H4 (cell line): ENCODE results near the gene SLIT3. TPM values are rescaled to one million over a fixed set of nuclear protein-coding genes. Genes with fewer than 3 reads are reported as not detected.

Source experiments
- DNase-seq: peaks from one replicate; pipeline ENCODE4 v3.0.0-alpha.2; 2015; ENCODE audit warnings: low spot score
- total RNA-seq: library from RNA; depleted of rRNA; stranded (reverse); fragments of >200 nt; shearing (Covaris generic); gene quantifications from 2 replicates; pipeline ENCODE4 v1.2.3, GENCODE V29; 2014

Gene SLIT3
- total RNA-seq, 1 experiment from 2014 or later, result 0.58 TPM

DNA sequence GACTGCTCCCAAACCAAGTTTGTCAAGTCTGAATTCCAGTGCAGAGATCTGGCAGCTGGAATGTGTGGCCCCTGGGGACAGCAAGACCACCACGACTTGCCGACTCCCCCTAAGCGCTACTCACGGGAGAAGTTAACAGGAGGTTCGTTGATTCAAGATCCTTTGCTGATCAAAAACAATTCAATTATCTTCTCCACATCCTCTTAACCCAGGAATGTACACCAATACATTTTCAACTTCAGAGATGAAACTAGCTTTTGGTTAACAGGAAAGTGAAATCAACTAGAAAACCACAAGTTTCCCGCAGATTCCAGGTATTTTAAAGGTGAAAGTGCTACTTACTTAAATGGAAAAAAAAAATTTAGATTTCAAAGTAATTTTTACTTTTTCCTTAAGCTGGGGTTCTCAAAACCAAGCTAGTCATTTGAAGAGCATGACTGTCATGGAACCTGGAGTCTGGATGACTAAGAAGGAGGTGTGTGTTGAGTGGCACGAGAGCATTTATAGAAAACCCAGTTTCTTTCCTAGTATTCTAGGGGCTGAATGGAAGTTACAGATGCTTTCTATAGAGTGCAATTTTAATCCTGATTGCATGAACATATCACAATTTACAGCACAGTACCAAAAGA lies 464.2 kb downstream of the SLIT3 start:
- DNase-seq, result no peak

DNA sequence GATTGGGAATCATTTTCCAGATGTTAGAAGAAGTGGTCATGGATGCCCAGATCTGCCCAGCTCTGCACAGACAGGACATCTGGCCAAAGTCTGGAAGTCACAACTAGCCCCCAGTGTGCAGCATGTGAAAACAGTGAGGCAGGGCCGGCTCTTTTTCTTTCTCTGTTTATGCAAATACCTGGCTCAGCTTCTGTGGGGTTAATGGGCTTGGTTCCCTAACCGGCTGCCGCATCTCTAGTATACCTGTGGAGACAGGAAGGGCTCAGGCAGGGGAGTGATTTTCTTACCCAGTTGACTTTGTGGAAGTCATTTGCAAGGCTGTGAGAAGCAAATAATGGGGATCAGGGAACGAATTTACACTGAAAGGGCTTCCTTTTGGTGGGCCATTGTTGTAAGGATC lies 467.0 kb downstream of the SLIT3 start:
- no peak for DNase-seq

DNA sequence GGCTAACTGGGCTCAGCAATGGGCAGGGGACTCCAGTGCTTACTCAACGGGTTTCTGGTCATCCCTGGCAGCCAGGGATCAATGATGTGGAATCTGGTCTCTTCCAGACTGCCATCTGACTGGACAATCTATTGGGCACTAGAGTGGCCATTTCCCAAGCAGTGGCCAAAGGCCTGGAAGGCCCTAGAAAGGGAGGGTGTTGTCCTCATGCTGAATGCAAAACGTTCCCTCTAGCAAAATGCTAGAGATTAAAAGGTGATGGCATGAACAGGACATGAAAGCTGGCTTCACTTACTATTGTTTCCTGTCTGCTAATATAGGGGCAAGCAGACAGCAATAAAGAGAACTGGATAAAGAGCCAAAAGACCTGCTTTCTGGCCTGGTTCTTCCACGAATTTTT lies 467.6 kb downstream of the SLIT3 start:
- no peak for DNase-seq

DNA sequence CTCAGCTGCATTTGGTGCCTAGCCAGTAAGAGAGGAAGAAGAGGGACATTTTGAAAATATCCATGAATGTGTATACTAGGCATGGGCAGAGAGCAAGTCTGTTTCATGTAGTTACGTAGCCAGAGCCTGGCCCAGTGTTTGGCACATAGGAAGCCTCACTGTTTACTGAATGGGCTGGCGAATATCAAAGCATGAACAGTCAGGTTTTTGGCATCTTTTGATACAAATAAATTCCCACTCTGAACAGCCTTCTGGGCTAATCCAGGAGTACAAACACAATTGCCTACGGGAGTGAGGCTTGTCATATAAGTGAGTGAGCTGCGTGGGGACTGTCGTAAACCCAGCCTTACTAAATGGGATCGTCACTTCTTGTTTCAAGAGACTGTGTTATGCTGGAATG lies 468.6 kb downstream of the SLIT3 start:
- no peak for DNase-seq

DNA sequence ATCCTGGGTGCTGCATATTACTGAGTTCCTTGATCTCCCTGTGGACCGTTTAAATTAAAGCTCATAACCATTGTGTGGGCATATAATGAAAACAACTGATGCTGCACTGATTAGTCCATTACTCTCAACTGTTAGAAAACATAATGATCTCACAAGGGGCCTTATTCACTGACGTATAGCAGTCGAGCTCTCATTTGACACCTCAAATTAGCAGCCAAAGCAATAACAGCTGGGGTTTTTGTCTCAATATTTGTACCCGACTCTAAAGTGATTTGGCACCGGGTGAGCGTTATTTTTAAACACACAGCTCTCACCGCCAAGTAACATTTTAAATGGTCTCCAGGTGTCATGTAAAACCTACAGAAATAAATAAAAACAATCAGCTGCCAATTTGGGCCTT lies 469.6 kb downstream of the SLIT3 start:
- DNase-seq, result no peak

GRCh38 chr5:168830833-168831232 lies 470.1 kb downstream of the SLIT3 start:
- DNase-seq, result no peak

DNA sequence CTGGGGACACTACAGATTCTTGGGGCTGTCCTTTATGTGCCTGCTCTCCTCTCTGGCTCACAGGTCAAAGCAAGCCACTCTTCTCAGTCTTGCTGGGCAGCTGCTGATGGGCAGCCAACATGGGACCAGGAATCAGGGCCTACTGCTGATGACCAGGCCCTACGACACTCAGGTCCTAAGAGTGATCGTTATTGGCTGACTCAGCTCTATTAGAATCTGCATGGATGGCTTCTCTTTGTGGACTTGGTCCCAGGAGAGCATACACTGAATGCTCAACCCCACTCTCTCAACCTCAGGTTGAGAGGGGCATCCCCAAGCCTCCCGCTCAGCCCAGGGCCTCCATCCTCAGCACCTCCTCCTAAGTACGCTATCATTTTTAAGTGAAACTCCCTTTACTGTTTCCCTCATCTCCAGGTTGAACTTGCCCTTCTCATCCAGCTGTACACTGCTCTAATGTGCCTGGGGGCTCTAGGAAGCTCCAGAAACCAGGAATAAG lies 471.0 kb downstream of the SLIT3 start:
- DNase-seq, result no peak

DNA sequence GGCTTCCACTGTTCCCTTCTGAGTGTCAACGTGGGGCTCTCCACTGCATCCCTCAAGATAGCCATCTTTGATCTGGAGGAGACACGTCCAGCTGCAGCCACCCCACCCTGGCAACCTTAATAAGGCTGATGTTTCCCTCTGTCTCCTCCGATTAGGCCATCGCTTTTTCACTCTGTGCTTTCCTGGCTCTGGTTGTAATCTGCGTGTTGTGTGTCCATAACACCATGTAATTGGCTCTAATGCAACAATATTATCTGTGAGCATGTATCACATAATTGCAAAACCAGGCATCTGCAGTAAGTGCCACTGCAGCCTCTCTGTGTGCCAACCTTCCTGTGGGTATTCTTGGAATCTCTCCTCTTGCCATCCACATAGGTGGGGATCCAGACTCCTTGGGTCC lies 471.9 kb downstream of the SLIT3 start:
- no peak for DNase-seq

- DNase-seq, result no peak
Observed at GRCh38 chr5:168827636-168828035, 473.3 kb downstream of the SLIT3 start.

DNA sequence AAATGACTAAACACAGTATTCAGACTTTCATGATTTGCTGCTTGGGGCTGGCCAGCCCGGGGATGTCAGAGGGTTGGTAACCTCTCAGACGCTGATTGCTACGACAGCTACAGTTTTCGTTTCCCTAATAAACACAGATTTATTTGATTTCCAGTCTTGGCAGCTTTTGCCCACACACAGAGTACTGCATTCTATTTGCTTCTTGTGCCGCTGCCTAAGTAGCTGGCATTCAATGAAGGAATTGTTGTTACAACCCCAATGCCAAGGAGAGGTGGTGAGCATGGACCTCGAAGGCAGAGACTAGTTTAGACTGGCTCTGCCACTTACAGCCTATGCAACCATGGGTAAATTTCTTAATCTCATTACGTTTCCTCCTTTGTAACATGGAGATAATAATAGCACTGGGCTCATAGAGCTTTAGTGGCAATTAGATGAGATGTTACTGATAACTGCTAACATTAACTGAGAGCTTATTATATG lies 474.7 kb downstream of the SLIT3 start:
- DNase-seq, result no peak

GRCh38 chr5:168822745-168823281 lies 478.1 kb downstream of the SLIT3 start:
- no peak for DNase-seq

GRCh38 chr5:168822248-168822744 lies 478.6 kb downstream of the SLIT3 start:
- DNase-seq, result no peak

- no peak for DNase-seq
Observed at GRCh38 chr5:168820874-168821273, 480.1 kb downstream of the SLIT3 start.

- no peak for DNase-seq
Observed at GRCh38 chr5:168819004-168819621, 481.8 kb downstream of the SLIT3 start.

DNA sequence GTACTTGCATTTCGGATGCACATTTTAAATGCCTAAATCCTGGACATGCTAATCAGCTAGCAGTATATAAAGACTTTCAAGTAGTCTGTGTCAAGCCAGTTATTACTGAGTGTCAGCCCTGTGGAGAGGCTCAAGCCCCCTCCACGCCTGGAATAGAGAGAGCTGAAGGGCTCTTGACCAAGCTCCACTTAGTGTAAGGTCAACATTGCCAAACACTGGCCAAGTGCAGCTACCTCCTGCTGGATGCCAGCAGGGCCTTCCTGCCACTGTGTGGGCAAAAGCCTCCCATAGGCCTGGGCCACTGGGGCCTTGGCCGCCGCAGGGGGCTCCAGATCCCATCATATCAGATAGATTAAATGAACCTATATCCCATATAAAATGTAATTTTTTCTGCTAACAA lies 482.4 kb downstream of the SLIT3 start:
- no peak for DNase-seq

DNA sequence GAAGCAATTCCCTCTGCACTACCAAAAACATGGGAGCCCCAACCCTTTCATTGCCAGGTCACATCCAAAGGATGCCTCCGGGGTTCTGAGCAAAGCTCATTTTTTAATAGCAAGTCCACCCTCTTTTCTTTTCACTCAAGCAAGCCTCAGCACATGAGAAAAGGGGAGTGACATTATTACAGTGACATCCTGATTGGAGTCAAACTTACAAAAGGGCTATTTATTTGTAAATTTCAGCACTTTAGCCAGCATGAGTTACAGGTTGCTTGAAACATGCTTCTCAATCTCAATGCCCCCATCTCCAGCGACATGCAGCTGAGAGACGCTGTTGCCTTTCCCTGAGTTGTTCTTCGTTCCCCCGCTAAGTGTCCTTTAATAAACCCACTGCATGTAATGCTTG lies 483.3 kb downstream of the SLIT3 start:
- no peak for DNase-seq

- DNase-seq, result no peak
Observed at GRCh38 chr5:168816661-168817060, 484.3 kb downstream of the SLIT3 start.

- DNase-seq, result no peak
Observed at GRCh38 chr5:168813184-168813968, 487.6 kb downstream of the SLIT3 start.

GRCh38 chr5:168810641-168811040 lies 490.3 kb downstream of the SLIT3 start:
- no peak for DNase-seq

DNA sequence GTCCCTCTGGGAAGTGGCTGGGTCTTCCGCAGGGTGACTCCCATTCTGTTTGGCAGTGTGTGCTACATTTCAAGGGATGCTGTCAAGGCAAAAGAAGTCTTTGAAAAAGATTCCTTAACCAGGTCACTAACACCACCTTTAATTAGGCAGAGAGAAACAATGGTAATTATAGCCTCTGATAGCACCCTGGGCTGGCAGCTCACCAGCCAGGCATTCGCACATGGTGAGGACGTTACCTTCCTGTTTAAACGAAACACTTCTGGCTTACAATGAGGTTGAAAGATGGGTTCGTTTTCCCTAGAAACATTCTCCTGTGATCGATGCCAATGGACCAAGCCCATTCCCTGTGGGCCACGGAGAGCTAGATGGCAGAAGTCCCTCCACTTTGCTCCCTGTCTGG lies 491.7 kb downstream of the SLIT3 start:
- no peak for DNase-seq

DNA sequence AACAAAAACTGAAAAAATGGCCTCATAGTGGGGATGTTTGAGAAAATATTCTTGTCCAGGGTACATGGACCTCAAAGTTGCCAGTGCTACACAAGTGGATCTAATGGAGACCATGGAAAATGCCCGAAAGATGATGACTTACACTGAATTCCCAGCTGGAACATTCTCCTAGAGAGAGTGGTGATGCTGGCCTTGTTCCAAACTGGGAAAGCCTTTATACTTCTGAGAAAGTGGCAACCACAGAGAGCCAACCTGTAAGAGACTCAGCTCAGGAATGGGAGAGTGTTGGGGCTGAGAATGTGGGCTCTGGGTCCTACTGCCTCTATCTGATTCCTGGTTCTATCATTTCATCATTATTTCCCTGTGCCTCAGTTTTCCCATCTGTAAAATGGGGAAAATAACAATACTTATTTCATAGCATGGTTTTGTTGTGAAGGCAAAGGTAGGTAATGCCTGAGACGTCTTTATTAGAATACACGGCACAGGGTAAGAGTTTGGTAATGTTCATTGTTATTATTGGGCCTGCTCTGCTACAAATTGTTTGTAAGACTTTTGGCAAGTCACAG lies 492.8 kb downstream of the SLIT3 start:
- peak; percentile 13 for DNase-seq

- DNase-seq, result no peak
Observed at GRCh38 chr5:168807287-168807686, 493.7 kb downstream of the SLIT3 start.
